GM23248 (cell line): ENCODE measurements around the gene VWA8. TPM values are rescaled to one million over a fixed set of nuclear protein-coding genes. Genes with fewer than 3 reads are reported as not detected.

Experiments
- DNase-seq: peaks from one replicate; pipeline ENCODE4 v3.0.0-alpha.2; 2015
- H2AFZ ChIP-seq: fragments of 200-600 bp; sonication (generic); 2 replicates; pipeline ENCODE4 v1.6.1; 2016; ENCODE audit warnings: antibody characterized with exemption
- H3F3A ChIP-seq: fragments of 200-600 bp; sonication (generic); 2 replicates; pipeline ENCODE4 v1.6.1; 2016; ENCODE audit warnings: mild to moderate bottlenecking, antibody characterized with exemption, mixed run types; ENCODE audit not compliant: insufficient read depth
- H3K27ac ChIP-seq: fragments of 200-600 bp; sonication (generic); 2 replicates; pipeline ENCODE4 v1.5.1; 2016; ENCODE audit warnings: mild to moderate bottlenecking
- H3K27me3 ChIP-seq: fragments of 200-600 bp; sonication (generic); replicated peaks from 2 replicates; pipeline ENCODE4 v1.6.1; 2016; ENCODE audit warnings: mild to moderate bottlenecking; ENCODE audit not compliant: insufficient read depth
- H3K36me3 ChIP-seq: fragments of 200-600 bp; sonication (generic); 2 replicates; pipeline ENCODE4 v1.6.1; 2016; ENCODE audit warnings: low read depth, mild to moderate bottlenecking
- H3K4me1 ChIP-seq: fragments of 200-600 bp; sonication (generic); 2 replicates; pipeline ENCODE4 v1.6.1; 2016; ENCODE audit warnings: mild to moderate bottlenecking; ENCODE audit not compliant: insufficient read depth
- H3K4me2 ChIP-seq: fragments of 200-600 bp; sonication (generic); one replicate; pipeline ENCODE4 v1.6.1; 2016; ENCODE audit warnings: mild to moderate bottlenecking; ENCODE audit not compliant: unreplicated experiment
- H3K4me3 ChIP-seq: fragments of 200-600 bp; sonication (generic); 2 replicates; pipeline ENCODE4 v1.5.1; 2016; ENCODE audit warnings: mild to moderate bottlenecking
- H3K79me2 ChIP-seq: fragments of 200-600 bp; sonication (generic); 2 replicates; pipeline ENCODE4 v1.6.1; 2016; ENCODE audit warnings: mild to moderate bottlenecking; ENCODE audit not compliant: insufficient read depth
- H3K9ac ChIP-seq: fragments of 200-600 bp; sonication (generic); 2 replicates; pipeline ENCODE4 v1.6.1; 2016; ENCODE audit warnings: mild to moderate bottlenecking
- H3K9me2 ChIP-seq: fragments of 200-600 bp; sonication (generic); 2 replicates; pipeline ENCODE4 v1.6.1; 2016; ENCODE audit warnings: mixed run types, mild to moderate bottlenecking, moderate library complexity; ENCODE audit not compliant: insufficient read depth
- H3K9me3 ChIP-seq: fragments of 200-600 bp; sonication (generic); one replicate; pipeline ENCODE4 v1.6.1; 2017; ENCODE audit warnings: low read depth
- H4K20me1 ChIP-seq: fragments of 200-600 bp; sonication (generic); 2 replicates; pipeline ENCODE4 v1.6.0; 2016; ENCODE audit not compliant: insufficient read depth
- EZH2 ChIP-seq: fragments of 200-600 bp; sonication (generic); IDR thresholded peaks from 2 replicates; pipeline ENCODE4 v1.6.1; 2018; ENCODE audit warnings: antibody characterized with exemption, mild to moderate bottlenecking; ENCODE audit not compliant: insufficient read depth, poor library complexity, severe bottlenecking
- EZH2phosphoT487 ChIP-seq: fragments of 200-600 bp; sonication (generic); IDR thresholded peaks from 2 replicates; pipeline ENCODE4 v1.6.1; 2018; ENCODE audit warnings: antibody characterized with exemption, moderate library complexity, mild to moderate bottlenecking, low read depth; ENCODE audit not compliant: insufficient read depth
- WGBS, 2 experiments: methylation state at CpG; one replicate each; pipeline ENCODE4 v1.1.6; 2015 to 2017; ENCODE audit warnings: low lambda C conversion rate in 2 of 2, low coverage in 1 of 2; ENCODE audit errors: missing lambda C conversion rate in 2 of 2; 5-methylcytosine and 5-hydroxymethylcytosine counted together
- in situ Hi-C: fragments of 300-500 bp; cut with MboI; formaldehyde crosslinking; loops from 2 replicates; pipeline ENCODE4 v1.15.0; 2020
- polyA plus RNA-seq: library from polyadenylated mRNA; unstranded; fragments of >200 nt; fragmentation: Nextera tagmentation; extraction: Ambion mirVana; gene quantifications from 2 replicates; pipeline ENCODE4 v1.2.1, GENCODE V29; 2016
- total RNA-seq: library from RNA; depleted of rRNA; stranded (reverse); fragments of >200 nt; shearing (Covaris generic); gene quantifications from 2 replicates; pipeline ENCODE4 v1.2.3, GENCODE V29; 2014

The VWA8 gene
- total and polyA plus RNA-seq, 2 experiments from 2014 or later: 3.9 to 10.1 TPM

DNA sequence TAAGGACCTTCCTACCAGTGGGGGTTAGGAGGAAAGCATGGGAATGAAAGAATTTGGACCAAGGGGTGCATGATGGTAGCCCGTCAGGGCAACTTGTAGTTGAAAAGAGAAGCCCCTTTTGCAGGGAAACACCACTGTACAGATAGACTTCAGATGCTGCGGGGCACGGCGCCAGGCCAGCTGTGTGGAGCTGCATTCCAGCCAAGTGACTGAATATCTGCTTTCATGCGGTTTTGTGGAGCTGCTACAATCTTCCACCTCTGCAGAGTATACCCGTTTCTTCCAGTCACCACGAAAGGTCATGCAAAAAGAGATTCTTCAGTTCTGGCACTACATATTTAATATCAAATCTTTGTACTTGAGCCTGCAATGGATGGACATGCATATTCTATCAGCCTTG, 398.8 kb downstream of the VWA8 start:
- no peaks in the 10 kb centered on the region for H3K27me3 ChIP-seq
- H3K9me3 ChIP-seq: no peaks in the 10 kb centered on the region
- no peak overlapping the region for H2AFZ ChIP-seq
- no peak overlapping the region for H3K9ac ChIP-seq
- H4K20me1 ChIP-seq: no peaks in the 10 kb centered on the region
- H3K4me2 ChIP-seq: peak overlapping the region; percentile 53
- no peak overlapping the region for H3K27ac ChIP-seq
- peaks cover 42% of the 10 kb centered on the region for H3F3A ChIP-seq
- in situ Hi-C loops: no loop called here
- no peaks in the 10 kb centered on the region for H3K36me3 ChIP-seq
- whole genome bisulfite sequencing, 2 experiments: 1 to 3% methylated on average over 7 of the region's 7 CpGs
- H3K4me3 ChIP-seq: peak overlapping the region; percentile 1; the same call in 1 of the 2 replicates
- H3K79me2 ChIP-seq: no peaks in the 10 kb centered on the region
- peaks cover 50% of the 10 kb centered on the region for H3K4me1 ChIP-seq
- TF ChIP-seq EZH2: no peak
- TF ChIP-seq EZH2phosphoT487: no peak
- peak; percentile 96 for DNase-seq
- no peaks in the 10 kb centered on the region; the same call in 1 of the 2 replicates for H3K9me2 ChIP-seq

DNA sequence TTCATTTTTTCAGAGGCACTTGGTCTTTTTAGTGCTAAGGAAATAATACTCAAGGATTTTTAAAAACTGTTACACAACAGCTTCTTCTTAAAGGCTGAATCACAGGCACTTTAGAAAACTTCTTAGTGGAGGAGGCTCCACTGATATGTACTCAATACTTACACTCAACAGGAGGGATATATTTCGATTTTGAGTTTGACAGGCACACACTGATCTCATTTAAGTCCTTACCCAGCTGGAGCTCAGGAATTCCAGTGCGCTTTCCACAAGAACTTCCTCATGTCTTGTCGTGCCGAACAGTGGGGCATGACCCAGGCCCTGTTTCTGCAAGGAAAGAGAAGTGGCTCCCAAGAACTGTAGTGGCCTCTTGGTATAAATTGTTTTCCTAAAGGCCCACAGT, 399.7 kb downstream of the VWA8 start:
- Histone ChIP-seq H3K9me2 (no peaks in the 10 kb centered on the region; the same call in 1 of the 2 replicates), H3K4me3 (no peak overlapping the region), H3K9ac (no peak overlapping the region), H3K79me2 (no peaks in the 10 kb centered on the region), H4K20me1 (no peaks in the 10 kb centered on the region), H3K36me3 (no peaks in the 10 kb centered on the region), H3K4me1 (peaks cover 50% of the 10 kb centered on the region), H3F3A (peaks cover 42% of the 10 kb centered on the region), H3K9me3 (no peaks in the 10 kb centered on the region), H3K27me3 (no peaks in the 10 kb centered on the region), H3K27ac (no peak overlapping the region), H3K4me2 (no peak overlapping the region), H2AFZ (no peak overlapping the region)
- WGBS, 2 experiments: 25 to 33% methylated on average over 4 of the region's 4 CpGs
- no peak for TF ChIP-seq EZH2
- no peak for TF ChIP-seq EZH2phosphoT487
- in situ Hi-C loops: no loop called here
- DNase-seq: peak; percentile 76

DNA sequence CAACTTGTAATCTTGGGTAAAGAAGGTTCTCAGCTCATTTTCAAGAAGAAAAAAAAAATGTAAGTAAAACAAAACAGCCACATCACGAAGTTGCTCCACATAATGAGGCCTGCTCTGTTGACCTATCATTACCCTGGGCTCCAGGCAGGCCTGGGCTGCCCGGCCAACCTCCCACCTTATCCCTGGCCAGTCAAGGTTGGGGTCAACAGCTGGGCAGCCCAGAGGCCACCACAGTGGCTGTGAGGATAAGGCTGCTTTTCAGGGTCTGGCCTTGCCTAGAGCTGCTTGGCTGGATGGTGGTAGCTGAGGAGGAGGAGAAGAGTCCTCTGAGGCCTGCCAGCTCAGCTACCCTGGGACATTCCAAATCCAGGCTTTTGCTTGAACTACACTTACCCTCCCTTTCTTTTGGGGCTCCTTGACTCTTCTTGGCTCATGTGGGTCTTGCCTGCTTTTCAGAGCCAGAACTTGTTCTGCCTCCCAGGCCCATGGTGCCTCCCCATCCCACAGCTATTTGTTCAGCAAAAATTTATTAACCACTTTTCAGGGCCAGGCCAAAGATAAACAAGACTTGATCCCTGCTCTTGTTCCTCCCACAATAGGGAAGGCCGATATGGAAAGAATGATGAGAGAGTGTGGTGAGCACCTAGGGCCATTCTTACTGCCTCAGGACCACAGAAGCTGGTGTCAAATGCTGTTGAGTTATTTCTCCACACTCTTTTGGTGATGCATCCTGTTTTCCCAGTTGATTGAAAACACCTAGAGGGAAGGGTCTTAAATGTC, 401.9 kb downstream of the VWA8 start:
- H3K4me1 ChIP-seq: peaks cover 33% of the 10 kb centered on the region
- no peak for TF ChIP-seq EZH2phosphoT487
- no peak for TF ChIP-seq EZH2
- H2AFZ ChIP-seq: no peak overlapping the region
- H3K27ac ChIP-seq: no peak overlapping the region
- in situ Hi-C loops: no loop called here
- no peaks in the 10 kb centered on the region for H3K27me3 ChIP-seq
- 81 to 86% methylated on average over 3 of the region's 3 CpGs for WGBS, 2 experiments
- no peak overlapping the region for H3K4me3 ChIP-seq
- H3K9me3 ChIP-seq: no peaks in the 10 kb centered on the region
- no peak overlapping the region for H3K4me2 ChIP-seq
- H3K9me2 ChIP-seq: no peaks in the 10 kb centered on the region; the same call in 1 of the 2 replicates
- H3F3A ChIP-seq: peaks cover 33% of the 10 kb centered on the region
- no peak overlapping the region for H3K9ac ChIP-seq
- no peaks in the 10 kb centered on the region for H3K79me2 ChIP-seq
- DNase-seq: no peak
- no peaks in the 10 kb centered on the region for H3K36me3 ChIP-seq
- no peaks in the 10 kb centered on the region for H4K20me1 ChIP-seq

DNA sequence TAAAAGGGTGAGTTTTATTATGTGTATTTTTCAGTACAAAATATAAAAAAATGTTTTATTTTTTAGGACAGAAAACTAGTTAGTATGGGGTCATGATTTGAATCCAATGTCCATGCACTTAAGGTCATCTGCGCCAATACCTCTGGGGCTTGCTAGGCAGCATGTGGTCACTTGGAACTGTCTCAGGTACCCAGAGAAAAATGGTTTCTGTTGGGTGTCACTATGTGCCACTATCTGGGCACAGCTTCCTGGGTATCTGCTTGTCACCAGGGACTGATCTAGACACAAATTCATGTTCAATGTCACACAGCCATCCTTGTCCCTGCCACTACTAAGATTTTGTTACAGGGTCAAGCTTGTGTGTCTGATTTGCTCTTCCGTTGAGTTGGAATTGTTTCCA, 403.2 kb downstream of the VWA8 start:
- H3K9me2 ChIP-seq: no peaks in the 10 kb centered on the region; the same call in 1 of the 2 replicates
- peaks cover 21% of the 10 kb centered on the region for H3K4me1 ChIP-seq
- H3K27ac ChIP-seq: no peak overlapping the region
- TF ChIP-seq EZH2phosphoT487: no peak
- no peak for TF ChIP-seq EZH2
- no peaks in the 10 kb centered on the region for H4K20me1 ChIP-seq
- H3K4me2 ChIP-seq: no peak overlapping the region
- H3K9me3 ChIP-seq: no peaks in the 10 kb centered on the region
- H3K36me3 ChIP-seq: no peaks in the 10 kb centered on the region
- DNase-seq: no peak
- in situ Hi-C loops: no loop called here
- H3K9ac ChIP-seq: no peak overlapping the region
- no peak overlapping the region for H3K4me3 ChIP-seq
- peaks cover 21% of the 10 kb centered on the region; the same call in 1 of the 2 replicates for H3F3A ChIP-seq
- H3K27me3 ChIP-seq: no peaks in the 10 kb centered on the region
- H2AFZ ChIP-seq: no peak overlapping the region
- WGBS, 2 experiments: 83 to 87% methylated on average over 2 of the region's 2 CpGs
- H3K79me2 ChIP-seq: no peaks in the 10 kb centered on the region
